ENCODE measurements around the gene RELN.

- TF ChIP-seq PBX3 (CRISPR knock-in tag; IDR thresholded peaks at IDR 0.05), result no peak
- no peak for TF ChIP-seq ZNF354C (tag by site-specific recombination; IDR thresholded peaks at IDR 0.05; ENCODE audit: borderline replicate concordance, low read depth)
Observed at GRCh38 chr7:103695521-103695920, 293.9 kb downstream of the RELN start.

Data from HEK293 (cell line).